A673 (cell line): ENCODE measurements around the gene MTURN.

ENCODE experiments used
- CTCF ChIP-seq: fragments of 300-800, 200-600 bp; sonication (generic); conservative IDR thresholded peaks from 2 replicates; pipeline ENCODE4 v1.5.1; 2017; ENCODE audit warnings: low read depth, mild to moderate bottlenecking, antibody characterized with exemption, low read length, moderate library complexity, mixed read lengths
- EZH2 ChIP-seq: fragments of 200-600 bp; sonication (generic); IDR thresholded peaks from 2 replicates; pipeline ENCODE4 v1.6.1; 2017; ENCODE audit warnings: borderline replicate concordance, low read depth, mild to moderate bottlenecking, mixed read lengths, antibody characterized with exemption, low read length; ENCODE audit not compliant: poor library complexity, severe bottlenecking

- no peak for TF ChIP-seq CTCF
- no peak for TF ChIP-seq EZH2
Measured at GRCh38 chr7:30112103-30112713, 22.6 kb upstream of the MTURN start.
